GM21423 (cell line): Measurements from ENCODE around the gene AQP1.

ENCODE experiments used
- ATAC-seq: cut with Tn5 transposase; IDR thresholded peaks from one replicate; pipeline ENCODE4 v1.9.1; 2021; ENCODE audit warnings: mild to moderate bottlenecking, moderate library complexity; ENCODE audit not compliant: unreplicated experiment

Gene AQP1

GRCh38 chr7:30933124-30933974 is 21.7 kb downstream of the AQP1 start:
- ATAC-seq: no peak

DNA sequence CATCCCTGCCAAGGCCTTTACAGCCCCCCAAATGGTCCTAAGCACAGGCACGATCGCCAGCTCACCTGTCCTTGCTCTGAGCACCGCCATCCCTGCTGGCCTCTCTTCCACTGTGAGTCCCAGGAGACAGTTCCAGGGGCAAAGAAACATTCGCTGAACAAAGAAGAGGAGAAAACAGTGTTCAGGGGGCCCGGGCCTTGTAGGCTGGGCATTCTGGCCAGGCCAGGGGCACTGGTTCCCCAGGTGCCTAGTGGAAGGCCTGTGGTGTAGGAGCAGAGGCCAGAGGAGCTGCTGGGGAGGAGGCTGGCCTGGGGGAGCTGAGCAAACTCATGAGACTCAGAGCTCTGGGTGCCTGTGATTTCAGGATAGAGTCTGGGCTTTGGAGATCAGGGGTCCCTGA is 22.6 kb downstream of the AQP1 start:
- no peak for ATAC-seq

DNA sequence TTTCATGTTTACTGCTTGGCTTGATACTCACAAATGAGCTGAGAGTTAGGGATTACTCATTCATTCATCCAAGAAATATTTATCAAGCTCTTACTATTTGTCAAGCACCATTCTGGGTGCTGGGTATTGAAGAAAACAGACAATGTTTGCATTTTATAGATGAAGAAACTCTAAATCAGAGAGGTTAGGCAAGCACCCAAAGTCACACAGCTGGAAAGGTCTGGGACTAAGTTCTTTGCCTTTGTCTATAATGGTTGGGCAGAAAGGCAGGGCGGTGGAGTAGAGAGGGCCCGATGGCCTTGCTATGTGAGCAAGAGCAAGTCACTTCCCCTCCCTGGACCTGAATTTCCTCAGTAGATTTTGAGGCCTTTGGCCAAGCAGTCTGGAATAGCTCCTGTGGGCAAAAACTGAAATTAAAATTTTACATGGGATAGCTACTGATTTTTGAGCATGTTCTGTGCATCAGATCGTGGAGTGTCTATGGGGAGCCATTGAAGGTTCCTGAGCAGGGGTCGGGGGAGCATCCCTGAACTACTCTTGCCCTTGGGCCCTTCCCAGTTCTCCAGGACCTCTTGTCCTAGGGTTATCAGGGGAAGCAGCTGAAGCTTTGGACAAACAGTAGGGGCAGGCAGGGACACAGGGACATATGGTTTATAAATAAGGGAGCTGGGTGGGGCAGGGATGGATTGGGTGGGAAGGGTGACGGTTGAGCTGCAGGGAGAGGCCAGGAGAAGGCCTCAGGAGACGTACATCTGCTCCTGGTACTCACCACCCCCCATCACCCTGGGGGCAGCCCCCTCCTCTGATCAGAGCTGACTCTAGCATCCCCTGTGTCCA is 23.3 kb downstream of the AQP1 start:
- ATAC-seq: no peak

DNA sequence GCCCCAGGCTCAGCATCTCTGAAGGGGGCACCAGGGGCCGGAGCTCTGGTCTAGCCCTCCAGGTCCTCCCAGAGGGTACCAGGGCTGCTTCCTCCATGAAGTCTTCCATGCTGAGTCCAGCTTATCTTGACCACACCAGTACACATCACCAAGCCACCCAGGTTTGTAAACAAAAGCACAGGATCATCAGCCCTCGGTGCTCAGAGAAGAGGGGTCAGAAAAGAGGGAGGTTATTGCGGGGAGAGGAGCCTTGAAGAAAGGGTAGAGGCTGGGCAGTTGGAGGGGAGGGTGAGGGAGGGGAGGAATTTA is 23.9 kb downstream of the AQP1 start:
- ATAC-seq: no peak

- ATAC-seq: no peak
Measured at GRCh38 chr7:30936650-30937245, 25.1 kb downstream of the AQP1 start.

DNA sequence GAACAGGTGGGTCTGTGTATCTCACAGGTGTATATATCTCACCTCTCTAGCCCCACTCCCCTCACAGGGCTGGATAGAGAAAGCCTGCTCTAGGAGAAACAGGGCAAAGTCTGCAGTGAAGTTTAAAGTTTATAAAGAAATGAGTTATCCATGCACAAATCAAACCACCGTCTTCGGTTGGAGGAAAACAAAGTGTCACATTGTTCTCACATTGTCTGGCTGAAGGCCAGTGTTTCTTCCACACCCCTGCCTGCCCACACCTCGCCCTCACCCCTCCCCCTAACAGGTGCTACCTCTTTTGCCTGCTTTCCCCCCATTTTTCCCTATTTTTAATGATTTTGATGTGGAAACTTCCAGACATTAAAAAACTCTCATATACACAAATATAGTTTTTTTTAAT is 25.8 kb downstream of the AQP1 start:
- no peak for ATAC-seq

GRCh38 chr7:30938435-30939316 is 27.0 kb downstream of the AQP1 start:
- ATAC-seq: peak; percentile 84

- ATAC-seq: no peak
Measured at GRCh38 chr7:30941582-30942323, 30.1 kb downstream of the AQP1 start.

DNA sequence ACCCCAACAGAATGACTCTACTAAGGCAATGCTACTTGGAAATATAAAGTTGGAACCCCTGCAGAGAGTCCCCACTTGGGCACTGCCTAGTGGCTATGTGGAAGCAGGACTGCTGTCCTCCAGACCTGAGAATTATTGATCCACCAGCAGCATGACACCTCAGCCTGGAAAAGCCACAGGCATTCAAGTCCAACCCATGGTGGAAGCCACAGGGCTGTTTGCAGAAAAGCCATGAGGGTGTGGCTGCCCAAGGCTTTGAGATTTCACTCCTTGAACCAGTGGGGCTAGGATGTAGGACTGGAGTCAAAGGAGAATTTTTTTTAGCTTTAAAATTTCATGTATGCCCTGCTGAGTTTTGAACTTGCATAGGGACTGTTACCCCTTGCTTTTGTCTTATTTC is 38.5 kb downstream of the AQP1 start:
- ATAC-seq: no peak

- no peak for ATAC-seq
Measured at GRCh38 chr7:30954914-30955313, 43.3 kb downstream of the AQP1 start.

DNA sequence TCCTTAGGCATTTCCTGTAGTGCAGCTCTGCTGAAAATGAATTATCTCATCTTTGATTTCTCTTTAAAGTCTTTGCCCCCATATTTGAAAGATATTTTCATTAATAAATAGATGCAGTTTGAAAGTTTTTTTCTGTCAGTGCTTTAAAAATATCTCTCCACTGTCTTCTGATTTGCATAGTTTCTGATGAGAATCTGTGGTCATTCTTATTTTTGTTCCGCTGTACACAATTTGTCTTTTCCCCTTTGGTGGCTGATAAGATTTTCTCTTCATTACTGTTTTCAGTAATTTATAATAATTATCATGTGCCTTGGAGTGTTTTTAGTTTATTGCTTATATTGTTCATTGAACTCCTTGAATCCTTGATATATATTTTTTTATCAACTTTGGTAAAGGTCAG is 45.1 kb downstream of the AQP1 start:
- ATAC-seq: no peak

GRCh38 chr7:30963842-30964241 is 52.2 kb downstream of the AQP1 start, which contains the start of gene GHRHR:
GHRHR (plus strand) TSS chr7:30963953; CDS start chr7:30964069, 116 bp downstream.
- no peak for ATAC-seq

GRCh38 chr7:30965372-30965771 is 53.7 kb downstream of the AQP1 start:
- no peak for ATAC-seq

DNA sequence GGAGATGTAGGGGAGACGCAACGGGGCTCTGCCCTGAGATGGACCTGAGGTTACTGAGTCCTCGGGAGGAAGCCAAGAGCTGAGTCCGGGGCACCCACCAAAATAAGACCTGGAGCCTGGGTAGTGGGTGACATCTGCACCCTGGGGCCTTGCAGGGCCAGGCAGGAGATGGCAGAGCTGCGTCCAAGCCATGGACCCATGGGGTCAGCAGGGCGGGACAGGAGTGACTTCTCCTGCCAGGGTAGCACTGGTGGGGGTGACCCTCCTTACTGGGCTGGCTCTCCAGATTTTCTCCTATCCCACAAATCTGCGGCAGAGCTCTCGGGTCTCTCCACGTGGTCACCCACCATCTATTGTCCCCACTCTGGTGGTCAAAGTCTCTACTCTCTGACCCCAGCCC is 54.2 kb downstream of the AQP1 start:
- ATAC-seq: no peak

GRCh38 chr7:30968294-30968693 is 56.6 kb downstream of the AQP1 start:
- peak; percentile 43 for ATAC-seq

DNA sequence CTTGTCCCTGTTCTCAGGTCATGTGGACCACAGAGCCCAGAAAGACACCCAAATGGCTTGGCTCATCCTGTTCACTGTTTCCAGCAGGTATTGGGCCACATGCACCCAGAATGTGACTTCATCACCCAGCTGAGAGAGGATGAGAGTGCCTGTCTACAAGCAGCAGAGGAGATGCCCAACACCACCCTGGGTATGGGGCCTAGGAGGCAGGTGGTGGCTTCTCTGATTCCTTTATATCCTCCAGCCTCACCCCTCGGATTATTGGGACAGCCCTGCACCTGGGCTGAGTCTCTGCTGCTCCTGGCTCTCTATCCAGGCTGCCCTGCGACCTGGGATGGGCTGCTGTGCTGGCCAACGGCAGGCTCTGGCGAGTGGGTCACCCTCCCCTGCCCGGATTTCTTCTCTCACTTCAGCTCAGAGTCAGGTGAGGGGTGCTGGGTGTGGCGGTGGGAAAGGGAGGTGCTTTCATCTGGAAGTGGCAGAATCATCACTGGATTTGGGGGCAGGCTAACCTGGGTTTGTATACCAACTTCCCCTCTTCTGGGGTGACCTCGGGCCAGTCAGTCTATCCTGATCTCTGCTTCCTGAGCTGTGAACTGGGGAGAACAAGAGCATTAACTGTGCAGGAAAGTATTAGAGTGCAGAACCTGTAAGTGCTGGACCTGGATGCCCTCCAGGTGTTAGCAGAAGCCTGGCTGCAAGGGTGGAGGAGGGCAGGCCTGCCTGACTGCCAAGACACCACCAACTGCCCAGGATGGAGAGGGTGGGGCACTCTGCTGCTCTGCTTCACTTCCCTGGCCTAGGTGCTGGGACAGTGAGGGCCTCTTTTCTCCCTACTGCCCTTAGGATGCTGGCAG is 57.3 kb downstream of the AQP1 start:
- ATAC-seq: peak; percentile 21

DNA sequence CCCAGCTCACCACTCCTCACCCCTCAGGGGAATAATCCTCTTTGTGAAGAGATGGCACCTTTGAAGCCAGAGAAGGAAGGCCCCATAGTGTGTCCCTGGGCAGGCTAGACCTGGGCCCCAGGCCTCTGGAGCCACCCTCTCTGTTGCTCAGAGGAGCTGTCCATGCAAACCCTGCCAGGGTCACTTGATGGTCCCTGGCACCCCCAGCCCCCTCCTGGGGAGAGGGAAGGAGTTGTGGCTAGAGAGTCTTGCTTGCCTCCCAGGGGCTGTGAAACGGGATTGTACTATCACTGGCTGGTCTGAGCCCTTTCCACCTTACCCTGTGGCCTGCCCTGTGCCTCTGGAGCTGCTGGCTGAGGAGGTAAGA is 57.9 kb downstream of the AQP1 start:
- no peak for ATAC-seq

DNA sequence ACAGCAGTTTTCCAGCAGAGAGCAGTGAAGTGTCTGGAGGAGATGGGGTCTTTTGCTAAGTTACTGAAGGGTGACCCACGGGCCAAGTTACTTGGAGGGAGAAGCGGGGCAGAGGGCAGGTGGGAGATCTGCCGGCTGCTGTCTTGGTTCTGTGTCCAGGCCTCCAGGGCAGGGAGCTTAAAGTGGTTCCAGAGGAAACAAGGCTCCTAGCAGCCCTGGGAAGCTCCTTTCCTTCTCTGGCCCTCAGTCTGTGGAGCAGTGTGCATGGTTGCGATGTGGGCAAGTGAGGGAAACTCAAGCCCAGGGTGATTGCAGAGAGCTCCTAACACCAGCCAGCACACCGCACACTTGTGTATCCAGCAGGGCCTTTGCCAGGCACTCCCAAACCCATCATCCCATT is 58.4 kb downstream of the AQP1 start:
- no peak for ATAC-seq

DNA sequence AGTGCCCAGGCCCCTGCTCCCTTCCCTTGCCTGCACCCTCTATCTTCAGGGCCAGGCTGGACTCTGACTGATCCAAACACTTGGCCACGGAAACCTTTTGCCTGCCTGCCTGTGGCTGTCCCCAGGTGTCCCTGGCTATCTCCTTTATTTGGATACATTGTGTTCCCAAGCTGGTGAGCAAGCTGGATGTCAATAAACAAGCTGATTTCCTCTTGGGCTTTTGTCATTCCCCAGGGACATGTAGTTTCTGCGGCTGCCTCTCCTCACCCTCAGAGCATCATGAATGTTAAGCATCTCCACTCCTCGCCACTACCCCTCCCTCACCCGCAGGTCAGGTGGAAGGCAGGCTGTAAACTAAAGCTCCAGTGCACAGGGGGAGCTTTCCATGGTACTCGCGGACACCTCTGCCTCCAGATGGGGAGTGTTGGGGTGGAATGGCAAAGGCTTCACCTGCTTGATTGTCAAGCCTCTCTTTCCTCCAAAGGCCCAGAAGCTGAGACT is 59.0 kb downstream of the AQP1 start:
- ATAC-seq: no peak
